ENCODE results near the gene TBCK.

- TF ChIP-seq CTCF (IDR thresholded peaks at IDR 0.05) (no peak), POLR2A (IDR thresholded peaks at IDR 0.05) (no peak)
Observed at GRCh38 chr4:106058921-106059320, 257.1 kb downstream of the TBCK start.

Measured in uterus (tissue), 2 donors.